Right cardiac atrium (tissue), 5 donors: ENCODE measurements around the gene SON. TPM values are rescaled to one million over a fixed set of nuclear protein-coding genes. Genes with fewer than 3 reads are reported as not detected.

ENCODE experiments used
- ATAC-seq, 2 donors: fragments of 200-7000 bp; cut with Tn5 transposase; one replicate each; pipeline versions ENCODE4 v1.8.0 to v1.9.1; 2020; ENCODE audit warnings: moderate library complexity in 2 of 2, mild to moderate bottlenecking in 1 of 2
- DNase-seq, 3 donors: peaks; one replicate each; pipeline ENCODE4 v3.0.0-alpha.2; 2020
- H3K27ac ChIP-seq: one replicate; pipeline ENCODE4 v1.5.1; 2013; ENCODE audit warnings: mild to moderate bottlenecking, low read length, control low read depth, moderate library complexity
- H3K27me3 ChIP-seq: one replicate; pipeline ENCODE4 v1.6.1; 2013; ENCODE audit not compliant: control insufficient read depth, insufficient read depth
- H3K4me1 ChIP-seq: one replicate; pipeline ENCODE4 v1.6.1; 2013; ENCODE audit warnings: low read length; ENCODE audit not compliant: control insufficient read depth, insufficient read depth
- H3K4me3 ChIP-seq: one replicate; pipeline ENCODE4 v1.5.1; 2013; ENCODE audit warnings: low read length, control low read depth
- H3K9me3 ChIP-seq: one replicate; pipeline ENCODE4 v1.6.1; 2013; ENCODE audit warnings: low read length; ENCODE audit not compliant: control insufficient read depth
- WGBS: extraction: QIAGEN DNeasy Blood & Tissue Kit; methylation state at CpG from one replicate; pipeline ENCODE4 v1.1.7; 2013; 5-methylcytosine and 5-hydroxymethylcytosine counted together
- intact Hi-C, 4 donors: fragments of 100-400 bp; cut with DNase I; formaldehyde crosslinking; loops; one replicate each; pipeline versions ENCODE4 v1.11.0 to v1.14.0; 2022 to 2023
- polyA plus RNA-seq: library from polyadenylated mRNA; stranded (reverse); fragments of 200-250 nt; gene quantifications from one replicate; pipeline ENCODE4 v1.2.3, GENCODE V29; 2013
- total RNA-seq, 4 donors: library from RNA; stranded (reverse); fragmentation: NEBNext Ultra II Directional; extraction: Animal tissue kit (Norgen Biotek cat#: 25700); gene quantifications; one replicate each; pipeline ENCODE4 v1.2.1, GENCODE V29; 2021
- donor health status: healthy with polysubstance abuse.
- donor health status: DM: no; HTN: yes; CAD: no.
- donor health status: DM: no; HTN: no; CAD: no.
- donor health status: DM: no; HTN: yes; CAD: no; lungs with severe emphysema.
- donor health status: DM: yes; HTN: yes; CAD: no.

Gene SON
- total and polyA plus RNA-seq, 5 donors: 91.2 to 204 (median 172) TPM

GRCh38 chr21:33546086-33546485, 3.2 kb downstream of the SON start:
- Histone ChIP-seq H3K9me3 (no peaks in the 10 kb centered on the region), H3K27me3 (no peaks in the 10 kb centered on the region), H3K27ac (no peak overlapping the region), H3K4me3 (no peak overlapping the region), H3K4me1 (no peaks in the 10 kb centered on the region)
- WGBS: 57% methylated on average over 3 of the region's 3 CpGs
- intact Hi-C loops: no loop called here
- DNase-seq: no peak
- ATAC-seq: no peak

GRCh38 chr21:33549848-33550771, 7.3 kb downstream of the SON start:
- intact Hi-C loops: no loop called here
- peak; percentile 8 to 9 for ATAC-seq
- Histone ChIP-seq H3K27me3 (no peaks in the 10 kb centered on the region), H3K9me3 (no peaks in the 10 kb centered on the region), H3K27ac (no peak overlapping the region), H3K4me3 (no peak overlapping the region), H3K4me1 (no peaks in the 10 kb centered on the region)
- peak in 1 of 3 donors; percentile 46 for DNase-seq
- WGBS: 96% methylated on average over 19 of the region's 19 CpGs

GRCh38 chr21:33550772-33551660, 8.2 kb downstream of the SON start:
- ATAC-seq (peak; percentile 15 to 28), DNase-seq (peak in 2 of 3 donors; percentile 36 to 52)
- Histone ChIP-seq H3K4me3 (no peak overlapping the region), H3K27ac (no peak overlapping the region), H3K9me3 (no peaks in the 10 kb centered on the region), H3K27me3 (no peaks in the 10 kb centered on the region), H3K4me1 (no peaks in the 10 kb centered on the region)
- 96% methylated on average over 23 of the region's 23 CpGs for WGBS
- intact Hi-C loops: no loop called here

GRCh38 chr21:33551664-33552063, 8.8 kb downstream of the SON start:
- over 99% methylated on average over 2 of the region's 2 CpGs for WGBS
- Histone ChIP-seq H3K4me3 (no peak overlapping the region), H3K27me3 (no peaks in the 10 kb centered on the region), H3K9me3 (no peaks in the 10 kb centered on the region), H3K27ac (no peak overlapping the region), H3K4me1 (no peaks in the 10 kb centered on the region)
- intact Hi-C loops: no loop called here
- no peak for DNase-seq
- no peak for ATAC-seq

GRCh38 chr21:33552093-33552998, 9.5 kb downstream of the SON start:
- DNase-seq (no peak), ATAC-seq (peak; percentile 22 to 23)
- no peak overlapping the region for H3K4me3 ChIP-seq
- intact Hi-C loops: no loop called here
- no peak overlapping the region for H3K27ac ChIP-seq
- WGBS: 97% methylated on average over 24 of the region's 24 CpGs
- no peaks in the 10 kb centered on the region for H3K9me3 ChIP-seq
- H3K4me1 ChIP-seq: peaks cover 4% of the 10 kb centered on the region
- H3K27me3 ChIP-seq: no peaks in the 10 kb centered on the region

- 96% methylated on average over 12 of the region's 12 CpGs for WGBS
- DNase-seq (peak in 1 of 3 donors; percentile 29), ATAC-seq (no peak)
- Histone ChIP-seq H3K4me3 (no peak overlapping the region), H3K9me3 (no peaks in the 10 kb centered on the region), H3K4me1 (peaks cover 5% of the 10 kb centered on the region), H3K27ac (no peak overlapping the region), H3K27me3 (no peaks in the 10 kb centered on the region)
- intact Hi-C loops: no loop called here
These were observed 10.3 kb downstream of the SON start for GRCh38 chr21:33552999-33553598.

- Histone ChIP-seq H3K4me1 (peaks cover 5% of the 10 kb centered on the region), H3K9me3 (no peaks in the 10 kb centered on the region), H3K4me3 (no peak overlapping the region), H3K27me3 (no peaks in the 10 kb centered on the region), H3K27ac (no peak overlapping the region)
- ATAC-seq (no peak), DNase-seq (no peak)
- WGBS: 92% methylated on average over 18 of the region's 18 CpGs
- intact Hi-C loops: no loop called here
These were observed 11.6 kb downstream of the SON start for GRCh38 chr21:33554236-33554981.

GRCh38 chr21:33554982-33555344, 12.1 kb downstream of the SON start:
- intact Hi-C loops: no loop called here
- ATAC-seq (no peak), DNase-seq (peak in 1 of 3 donors; percentile 46)
- H3K4me3 ChIP-seq: no peak overlapping the region
- peaks cover 5% of the 10 kb centered on the region for H3K4me1 ChIP-seq
- H3K27me3 ChIP-seq: no peaks in the 10 kb centered on the region
- no peaks in the 10 kb centered on the region for H3K9me3 ChIP-seq
- WGBS: 98% methylated on average over 32 of the region's 32 CpGs
- H3K27ac ChIP-seq: no peak overlapping the region

- WGBS: 96% methylated on average over 19 of the region's 19 CpGs
- intact Hi-C loops: no loop called here
- H3K4me1 ChIP-seq: peaks cover 5% of the 10 kb centered on the region
- no peaks in the 10 kb centered on the region for H3K27me3 ChIP-seq
- no peaks in the 10 kb centered on the region for H3K9me3 ChIP-seq
- H3K4me3 ChIP-seq: no peak overlapping the region
- no peak overlapping the region for H3K27ac ChIP-seq
- DNase-seq: no peak
- no peak for ATAC-seq
These were observed 14.6 kb downstream of the SON start for GRCh38 chr21:33557447-33557846.
